Measurements from ENCODE around the gene ARFGEF2. TPM values are rescaled to one million over a fixed set of nuclear protein-coding genes. Genes with fewer than 3 reads are reported as not detected.

Gene ARFGEF2
- total RNA-seq, 1 donor from 2014 or later: 36.1 TPM

DNA sequence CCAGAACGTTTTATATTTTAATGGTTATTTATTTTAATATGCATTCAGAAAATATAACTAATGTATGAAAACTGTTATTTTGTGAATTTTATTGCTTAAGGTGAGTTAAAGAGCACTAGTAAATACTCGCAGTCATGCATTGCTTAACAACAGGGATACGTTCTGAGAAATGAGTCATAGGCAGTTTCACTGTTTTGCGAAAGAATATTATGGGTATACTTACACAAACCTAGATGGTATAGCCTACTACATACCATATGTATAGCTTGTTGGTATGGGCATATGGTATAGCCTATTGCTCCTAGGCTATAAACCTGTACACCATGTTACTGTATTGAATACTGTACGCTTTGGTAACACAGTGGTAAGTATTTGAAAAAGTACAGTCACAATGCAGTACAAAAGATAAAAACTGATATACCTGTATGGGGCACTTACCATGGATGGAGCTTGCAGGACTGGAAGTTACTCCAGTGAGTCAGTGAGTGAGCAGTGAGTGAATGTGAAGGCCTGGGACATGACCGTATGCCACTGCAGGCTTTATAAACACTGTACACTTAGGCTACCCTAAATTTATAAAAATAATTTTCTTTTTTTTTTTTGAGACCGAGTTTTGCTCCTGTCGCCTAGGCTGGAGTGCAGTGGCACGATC is 38.5 kb downstream of the ARFGEF2 start:
- peak; percentile 83 for DNase-seq (ENCODE audit: low read depth)
- Histone ChIP-seq H3K36me3 (ENCODE audit: control insufficient read depth, insufficient read depth, low read length) (peaks cover 4% of the 10 kb centered on the region), H3K27me3 (ENCODE audit: control insufficient read depth, insufficient read depth, low read length) (no peaks in the 10 kb centered on the region), H3K4me3 (ENCODE audit: low read depth, low read length) (no peak overlapping the region)
- no peak for FAIRE-seq
- TF ChIP-seq, protein P1, sequence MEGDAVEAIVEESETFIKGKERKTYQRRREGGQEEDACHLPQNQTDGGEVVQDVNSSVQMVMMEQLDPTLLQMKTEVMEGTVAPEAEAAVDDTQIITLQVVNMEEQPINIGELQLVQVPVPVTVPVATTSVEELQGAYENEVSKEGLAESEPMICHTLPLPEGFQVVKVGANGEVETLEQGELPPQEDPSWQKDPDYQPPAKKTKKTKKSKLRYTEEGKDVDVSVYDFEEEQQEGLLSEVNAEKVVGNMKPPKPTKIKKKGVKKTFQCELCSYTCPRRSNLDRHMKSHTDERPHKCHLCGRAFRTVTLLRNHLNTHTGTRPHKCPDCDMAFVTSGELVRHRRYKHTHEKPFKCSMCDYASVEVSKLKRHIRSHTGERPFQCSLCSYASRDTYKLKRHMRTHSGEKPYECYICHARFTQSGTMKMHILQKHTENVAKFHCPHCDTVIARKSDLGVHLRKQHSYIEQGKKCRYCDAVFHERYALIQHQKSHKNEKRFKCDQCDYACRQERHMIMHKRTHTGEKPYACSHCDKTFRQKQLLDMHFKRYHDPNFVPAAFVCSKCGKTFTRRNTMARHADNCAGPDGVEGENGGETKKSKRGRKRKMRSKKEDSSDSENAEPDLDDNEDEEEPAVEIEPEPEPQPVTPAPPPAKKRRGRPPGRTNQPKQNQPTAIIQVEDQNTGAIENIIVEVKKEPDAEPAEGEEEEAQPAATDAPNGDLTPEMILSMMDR (IDR thresholded peaks at IDR 0.05; ENCODE audit: insufficient read depth, low read length, severe bottlenecking): no peak

DNA sequence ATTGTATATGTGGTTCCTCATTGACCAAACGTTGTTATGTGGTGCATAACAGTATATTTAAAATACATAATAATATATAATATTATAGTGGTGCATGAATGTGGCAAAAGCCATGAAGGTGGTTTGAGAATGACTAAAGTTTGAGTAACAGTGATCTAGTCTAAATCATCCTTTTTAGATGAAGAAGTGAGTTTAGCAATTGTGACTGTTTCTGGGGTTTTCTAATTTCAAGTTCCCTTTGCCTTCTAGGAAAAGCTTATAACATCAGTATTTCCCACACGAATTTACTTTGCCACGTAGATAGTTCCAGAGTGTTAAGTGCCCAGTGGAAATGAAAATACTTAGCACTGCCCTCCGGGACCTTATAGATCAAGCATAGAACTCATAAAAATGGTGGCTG is 40.9 kb downstream of the ARFGEF2 start:
- DNase-seq (ENCODE audit: low read depth) (no peak), FAIRE-seq (no peak)
- TF ChIP-seq, protein P1 (IDR thresholded peaks at IDR 0.05; ENCODE audit: insufficient read depth, low read length, severe bottlenecking): no peak
- H3K36me3 ChIP-seq (ENCODE audit: control insufficient read depth, insufficient read depth, low read length): peaks cover 5% of the 10 kb centered on the region
- H3K4me3 ChIP-seq (ENCODE audit: low read depth, low read length): no peak overlapping the region
- no peaks in the 10 kb centered on the region for H3K27me3 ChIP-seq (ENCODE audit: control insufficient read depth, insufficient read depth, low read length)

DNA sequence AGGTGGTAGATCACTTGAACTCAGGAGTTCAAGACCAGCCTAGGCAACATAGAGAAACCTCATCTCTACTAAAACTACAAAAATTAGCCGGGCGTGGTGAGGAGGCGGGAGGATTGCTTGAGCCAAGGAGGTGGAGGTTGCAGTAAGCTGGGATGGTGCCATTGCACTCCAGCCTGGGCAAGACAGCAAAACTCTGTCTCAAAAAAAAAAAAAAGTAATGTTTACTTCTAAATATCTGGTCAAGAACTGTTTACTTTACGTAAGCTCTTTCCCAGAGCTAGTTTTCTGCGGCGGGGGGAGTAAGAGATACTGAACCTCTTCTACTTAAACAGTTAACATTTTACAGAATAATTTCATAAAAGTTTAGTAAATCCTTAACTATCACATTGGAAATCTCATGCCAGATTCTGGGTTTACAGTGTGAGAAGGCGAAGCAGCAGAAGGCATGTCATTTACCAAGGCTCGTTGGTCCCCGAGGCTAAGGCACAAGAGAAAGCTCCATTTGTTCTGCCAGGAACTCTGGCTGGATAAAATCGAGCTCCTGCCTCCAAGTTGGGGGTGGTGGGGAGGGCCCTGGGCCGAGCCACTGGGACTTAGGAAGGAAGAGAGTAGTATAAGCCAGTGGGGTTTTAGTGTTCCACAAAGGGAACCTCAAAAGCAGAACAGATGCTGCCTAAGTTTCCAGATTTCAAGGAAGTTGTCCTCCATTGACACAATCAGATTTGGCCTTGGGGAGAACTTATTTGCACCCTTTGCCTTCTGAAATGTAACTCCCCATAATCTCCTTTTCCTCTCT is 41.7 kb downstream of the ARFGEF2 start:
- FAIRE-seq (no peak), DNase-seq (ENCODE audit: low read depth) (no peak)

DNA sequence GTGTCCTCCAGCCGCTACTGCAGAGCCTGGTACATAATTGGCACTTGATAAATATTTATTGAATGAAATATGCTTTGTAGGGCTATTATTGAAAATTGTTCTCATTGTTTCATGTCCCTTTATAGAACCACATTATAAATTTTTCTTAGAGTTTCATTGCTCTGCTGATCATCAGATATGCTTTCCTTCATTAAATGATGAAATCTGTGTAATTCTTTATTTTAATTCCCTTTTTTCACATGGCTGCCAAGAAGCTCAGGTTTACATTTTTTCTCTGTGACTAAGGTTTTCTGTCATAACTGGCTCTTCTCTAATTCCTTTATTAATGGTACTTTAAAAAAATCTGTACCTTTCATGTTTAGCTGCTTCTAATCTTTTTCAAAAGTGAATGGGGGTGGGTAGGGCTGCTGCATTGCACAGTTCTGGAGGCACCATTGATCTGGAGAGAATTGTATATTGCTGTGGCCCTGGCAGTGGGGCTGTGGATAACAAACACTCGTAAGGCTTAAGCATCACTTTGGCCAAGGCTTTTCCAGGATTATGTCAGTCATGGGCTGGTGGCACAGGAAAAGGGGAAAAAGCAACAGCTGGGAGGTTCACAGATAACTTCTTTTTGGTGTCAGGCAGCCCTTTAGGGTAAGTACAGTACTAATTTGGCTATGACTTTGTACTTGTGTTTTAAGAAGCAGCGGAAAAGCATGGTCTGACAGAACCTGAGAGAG is 43.8 kb downstream of the ARFGEF2 start:
- TF ChIP-seq, protein P1 (IDR thresholded peaks at IDR 0.05; ENCODE audit: insufficient read depth, low read length, severe bottlenecking): no peak
- Histone ChIP-seq H3K36me3 (ENCODE audit: control insufficient read depth, insufficient read depth, low read length) (peaks cover 9% of the 10 kb centered on the region), H3K27me3 (ENCODE audit: control insufficient read depth, insufficient read depth, low read length) (no peaks in the 10 kb centered on the region), H3K4me3 (ENCODE audit: low read depth, low read length) (no peak overlapping the region)
- FAIRE-seq (no peak), DNase-seq (ENCODE audit: low read depth) (no peak)

More for the DNA sequence above, 41.7 kb downstream of the ARFGEF2 start:
- Histone ChIP-seq H3K4me3 (ENCODE audit: low read depth, low read length) (no peak overlapping the region), H3K27me3 (ENCODE audit: control insufficient read depth, insufficient read depth, low read length) (no peaks in the 10 kb centered on the region), H3K36me3 (ENCODE audit: control insufficient read depth, insufficient read depth, low read length) (peaks cover 5% of the 10 kb centered on the region)
- TF ChIP-seq, protein P1 (IDR thresholded peaks at IDR 0.05; ENCODE audit: insufficient read depth, low read length, severe bottlenecking): no peak

DNA sequence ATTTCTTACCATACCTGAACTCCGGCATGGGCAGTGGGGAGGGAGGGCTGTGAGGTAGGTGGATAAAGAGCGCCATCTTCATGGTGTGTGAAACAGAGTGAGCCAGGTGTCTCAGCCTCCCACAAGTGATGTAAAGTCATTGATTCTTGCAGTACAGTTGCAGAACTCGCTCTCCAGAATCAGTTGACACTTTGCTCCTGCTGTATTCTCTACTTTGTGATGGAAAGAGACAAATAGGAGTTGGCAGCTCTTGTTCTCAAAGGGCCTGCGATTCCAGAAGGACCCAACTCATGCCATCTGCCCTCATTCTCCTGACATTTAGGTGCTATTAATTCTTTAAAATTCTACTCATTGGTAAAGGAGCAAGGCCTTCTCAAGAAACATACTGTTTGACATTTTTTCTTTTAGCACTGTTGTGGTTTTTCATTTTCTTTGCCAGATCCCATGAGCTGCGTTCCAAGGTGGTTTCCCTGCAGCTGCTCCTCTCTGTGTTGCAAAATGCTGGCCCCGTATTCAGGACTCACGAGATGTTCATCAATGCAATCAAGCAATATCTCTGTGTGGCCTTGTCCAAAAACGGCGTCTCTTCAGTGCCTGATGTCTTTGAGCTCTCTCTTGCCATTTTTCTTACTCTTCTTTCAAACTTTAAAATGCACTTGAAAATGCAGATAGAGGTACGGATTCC is 49.3 kb downstream of the ARFGEF2 start:
- no peak overlapping the region for H3K4me3 ChIP-seq (ENCODE audit: low read depth, low read length)
- TF ChIP-seq, protein P1 (IDR thresholded peaks at IDR 0.05; ENCODE audit: insufficient read depth, low read length, severe bottlenecking): no peak
- FAIRE-seq (no peak), DNase-seq (ENCODE audit: low read depth) (no peak)
- peaks cover 7% of the 10 kb centered on the region for H3K36me3 ChIP-seq (ENCODE audit: control insufficient read depth, insufficient read depth, low read length)
- H3K27me3 ChIP-seq (ENCODE audit: control insufficient read depth, insufficient read depth, low read length): no peaks in the 10 kb centered on the region

Data from bronchial epithelial cell (primary cell).